Vagina (tissue), 2 donors: ENCODE data around the gene RAPH1.

Experiments used
- POLR2A ChIP-seq, 2 donors: fragments of 450-650 bp; IDR thresholded peaks; one replicate each; pipeline ENCODE4 v1.6.1; 2017; ENCODE audit warnings: antibody characterized with exemption in 2 of 2, mild to moderate bottlenecking in 2 of 2, moderate library complexity in 2 of 2
- POLR2AphosphoS5 ChIP-seq, 2 donors: sonication (generic); formaldehyde crosslinking; IDR thresholded peaks; one replicate each; pipeline ENCODE4 v1.9.0; 2017; ENCODE audit warnings: antibody characterized with exemption in 2 of 2, mild to moderate bottlenecking in 2 of 2, low read depth in 1 of 2; ENCODE audit not compliant: insufficient read depth in 1 of 2
- TF ChIP-seq, protein P1 (sequence below), 3 experiments: fragments of 450-650 bp in 2 of 3; fragments of 200-600 bp in 1 of 3; sonication (generic) in 1 of 3; IDR thresholded peaks; one replicate each; pipeline ENCODE4 v1.5.1; 2017 to 2019; ENCODE audit warnings: antibody characterized with exemption in 3 of 3, mild to moderate bottlenecking in 2 of 3, moderate library complexity in 2 of 3

- TF ChIP-seq, protein P1, sequence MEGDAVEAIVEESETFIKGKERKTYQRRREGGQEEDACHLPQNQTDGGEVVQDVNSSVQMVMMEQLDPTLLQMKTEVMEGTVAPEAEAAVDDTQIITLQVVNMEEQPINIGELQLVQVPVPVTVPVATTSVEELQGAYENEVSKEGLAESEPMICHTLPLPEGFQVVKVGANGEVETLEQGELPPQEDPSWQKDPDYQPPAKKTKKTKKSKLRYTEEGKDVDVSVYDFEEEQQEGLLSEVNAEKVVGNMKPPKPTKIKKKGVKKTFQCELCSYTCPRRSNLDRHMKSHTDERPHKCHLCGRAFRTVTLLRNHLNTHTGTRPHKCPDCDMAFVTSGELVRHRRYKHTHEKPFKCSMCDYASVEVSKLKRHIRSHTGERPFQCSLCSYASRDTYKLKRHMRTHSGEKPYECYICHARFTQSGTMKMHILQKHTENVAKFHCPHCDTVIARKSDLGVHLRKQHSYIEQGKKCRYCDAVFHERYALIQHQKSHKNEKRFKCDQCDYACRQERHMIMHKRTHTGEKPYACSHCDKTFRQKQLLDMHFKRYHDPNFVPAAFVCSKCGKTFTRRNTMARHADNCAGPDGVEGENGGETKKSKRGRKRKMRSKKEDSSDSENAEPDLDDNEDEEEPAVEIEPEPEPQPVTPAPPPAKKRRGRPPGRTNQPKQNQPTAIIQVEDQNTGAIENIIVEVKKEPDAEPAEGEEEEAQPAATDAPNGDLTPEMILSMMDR (IDR thresholded peaks at IDR 0.05) = no peak
- TF ChIP-seq POLR2A (IDR thresholded peaks at IDR 0.05) = no peak
- no peak for TF ChIP-seq POLR2AphosphoS5 (IDR thresholded peaks at IDR 0.05; ENCODE audit: insufficient read depth in 1 of 2, low read depth in 1 of 2)
Observed at GRCh38 chr2:203549406-203549805, 14.3 kb upstream of the RAPH1 start.
